Stomach (tissue), 9 donors: Measurements from ENCODE around the gene GRIN2D. TPM values are rescaled to one million over a fixed set of nuclear protein-coding genes. Genes with fewer than 3 reads are reported as not detected.

Source experiments
- DNase-seq, 2 donors: peaks; one replicate each; pipeline versions ENCODE4 v3.0.0 to v3.0.0-alpha.2; 2013 to 2019
- H3K27ac ChIP-seq, 5 donors: fragments of 200-600 bp in 4 of 5; sonication (generic) in 4 of 5; one replicate each; pipeline ENCODE4 v1.5.1; 2013 to 2019; ENCODE audit warnings: mild to moderate bottlenecking in 1 of 5, moderate library complexity in 1 of 5
- H3K27me3 ChIP-seq, 3 donors: fragments of 200-600 bp; sonication (generic); one replicate each; pipeline ENCODE4 v1.5.1; 2017 to 2019; ENCODE audit warnings: mixed run types in 1 of 3
- H3K36me3 ChIP-seq, 4 donors: fragments of 200-600 bp; sonication (generic); 1 replicate in 3 of 4; 2 replicates in 1 of 4; pipeline ENCODE4 v1.5.1; 2016 to 2019
- H3K4me1 ChIP-seq, 4 donors: fragments of 200-600 bp; sonication (generic); one replicate each; pipeline ENCODE4 v1.5.1; 2016 to 2019
- H3K4me3 ChIP-seq, 4 donors: fragments of 200-600 bp; sonication (generic) in 3 of 4; one replicate each; pipeline ENCODE4 v1.5.1; 2016 to 2019; ENCODE audit warnings: mild to moderate bottlenecking in 1 of 4
- H3K9me3 ChIP-seq, 4 donors: fragments of 200-600 bp; sonication (generic); one replicate each; pipeline ENCODE4 v1.5.1; 2016 to 2019
- CTCF ChIP-seq, 7 experiments: fragments of 450-650 bp in 4 of 7; fragments of 200-600 bp in 3 of 7; sonication (generic) in 3 of 7; IDR thresholded peaks; one replicate each; pipeline ENCODE4 v1.5.1; 2016 to 2019; ENCODE audit warnings: antibody characterized with exemption in 7 of 7, control low read depth in 2 of 7, mild to moderate bottlenecking in 1 of 7
- EP300 ChIP-seq: sonication (generic); formaldehyde crosslinking; IDR thresholded peaks from one replicate; pipeline ENCODE4 v1.6.1; 2017; ENCODE audit warnings: antibody characterized with exemption
- POLR2A ChIP-seq, 4 donors: fragments of 450-650 bp; IDR thresholded peaks; one replicate each; pipeline ENCODE4 v1.6.1; 2016; ENCODE audit warnings: antibody characterized with exemption in 4 of 4, control low read depth in 2 of 4, mild to moderate bottlenecking in 1 of 4, moderate library complexity in 1 of 4
- POLR2AphosphoS5 ChIP-seq, 3 donors: sonication (generic); formaldehyde crosslinking; IDR thresholded peaks; one replicate each; pipeline ENCODE4 v1.6.1; 2016; ENCODE audit warnings: antibody characterized with exemption in 3 of 3
- WGBS, 5 donors: extraction: QIAGEN DNeasy Blood & Tissue Kit in 3 of 5; methylation state at CpG; one replicate each; pipeline versions ENCODE4 v1.1.5 to v1.1.7; 2013 to 2018; 5-methylcytosine and 5-hydroxymethylcytosine counted together
- intact Hi-C: fragments of 100-400 bp; cut with DNase I; formaldehyde crosslinking; loops from one replicate; pipeline ENCODE4 v1.15.1; 2023; ENCODE audit warnings: low total_unique reads
- polyA plus RNA-seq, 3 donors: library from polyadenylated mRNA; stranded (reverse); fragments of 200-250 nt; gene quantifications; one replicate each; pipeline ENCODE4 v1.2.3, GENCODE V29; 2013
- total RNA-seq, 5 donors: library from RNA; depleted of rRNA; stranded (reverse); fragments of >200 nt; gene quantifications; one replicate each; pipeline versions ENCODE4 v1.1.0 to v1.2.3, GENCODE V29; 2014 to 2016
- donor health status: healthy with polysubstance abuse.
- donor health status: Bipolar disorder and iron deficiency.
- donor health status: healthy.

The GRIN2D gene
- total and polyA plus RNA-seq, 8 donors = 0.06 to 1.8 (median 0.14) TPM; not detected in 3

GRCh38 chr19:48348737-48349136 is 44.7 kb upstream of the GRIN2D start:
- 89 to 96% (median 92%) methylated on average over 7 of the region's 7 CpGs for whole genome bisulfite sequencing, 5 donors
- intact Hi-C loops = no loop called here

GRCh38 chr19:48350856-48351255 is 42.6 kb upstream of the GRIN2D start:
- intact Hi-C loops = no loop called here

More at GRCh38 chr19:48348737-48349136, 44.7 kb upstream of the GRIN2D start:
- Histone ChIP-seq H3K4me1 (no peaks in the 10 kb centered on the region), H3K27me3 (no peaks in the 10 kb centered on the region), H3K36me3 (no peaks in the 10 kb centered on the region), H3K9me3 (no peaks in the 10 kb centered on the region), H3K27ac (no peak overlapping the region), H3K4me3 (no peak overlapping the region)
- TF ChIP-seq CTCF (IDR thresholded peaks at IDR 0.05) = no peak
- no peak for TF ChIP-seq EP300
- TF ChIP-seq POLR2A (IDR thresholded peaks at IDR 0.05) = no peak
- no peak for TF ChIP-seq POLR2AphosphoS5 (IDR thresholded peaks at IDR 0.05)
- no peak for DNase-seq

GRCh38 chr19:48351341-48351752 is 42.1 kb upstream of the GRIN2D start:
- peak; percentile 81 to 83 for DNase-seq
- no peaks in the 10 kb centered on the region for H3K9me3 ChIP-seq
- no peaks in the 10 kb centered on the region for H3K36me3 ChIP-seq
- no peak overlapping the region for H3K4me3 ChIP-seq
- no peak overlapping the region for H3K27ac ChIP-seq
- 37 to 47% (median 47%) methylated on average over 8 of the region's 8 CpGs for WGBS, 5 donors
- no peaks in the 10 kb centered on the region for H3K4me1 ChIP-seq
- TF ChIP-seq CTCF (IDR thresholded peaks at IDR 0.05) (peak in 5 of 7 experiments; percentile 34 to 80 (median 69)), EP300 (no peak)
- no peaks in the 10 kb centered on the region for H3K27me3 ChIP-seq
- intact Hi-C loops = no loop called here

More at GRCh38 chr19:48350856-48351255, 42.6 kb upstream of the GRIN2D start:
- Histone ChIP-seq H3K27me3 (no peaks in the 10 kb centered on the region), H3K4me3 (no peak overlapping the region), H3K36me3 (no peaks in the 10 kb centered on the region), H3K9me3 (no peaks in the 10 kb centered on the region), H3K4me1 (no peaks in the 10 kb centered on the region), H3K27ac (no peak overlapping the region)
- no peak for TF ChIP-seq POLR2A (IDR thresholded peaks at IDR 0.05)
- TF ChIP-seq CTCF (IDR thresholded peaks at IDR 0.05) = no peak
- TF ChIP-seq POLR2AphosphoS5 (IDR thresholded peaks at IDR 0.05) = no peak
- TF ChIP-seq EP300 = no peak
- no peak for DNase-seq
- WGBS, 5 donors = 83 to 96% (median 95%) methylated on average over 5 of the region's 5 CpGs

- no peak for DNase-seq
- no peak for TF ChIP-seq POLR2AphosphoS5 (IDR thresholded peaks at IDR 0.05)
- no peak for TF ChIP-seq CTCF (IDR thresholded peaks at IDR 0.05)
- no peak for TF ChIP-seq EP300
- TF ChIP-seq POLR2A (IDR thresholded peaks at IDR 0.05) = no peak
- 87 to 94% (median 90%) methylated on average over 5 of the region's 5 CpGs for WGBS, 5 donors
Measured at GRCh38 chr19:48353677-48354076, 39.8 kb upstream of the GRIN2D start.

More at GRCh38 chr19:48353677-48354076, 39.8 kb upstream of the GRIN2D start:
- H3K36me3 ChIP-seq = no peaks in the 10 kb centered on the region
- intact Hi-C loops = no loop called here
- no peaks in the 10 kb centered on the region for H3K9me3 ChIP-seq
- H3K4me1 ChIP-seq = no peaks in the 10 kb centered on the region
- no peak overlapping the region for H3K4me3 ChIP-seq
- H3K27me3 ChIP-seq = no peaks in the 10 kb centered on the region
- no peak overlapping the region for H3K27ac ChIP-seq
